Prostate gland (tissue), 2 donors: Measurements from ENCODE around the gene HBS1L.

ENCODE experiments used
- CTCF ChIP-seq, 4 experiments: fragments of 200-600 bp in 2 of 4; fragments of 450-650 bp in 2 of 4; sonication (generic) in 2 of 4; IDR thresholded peaks; 1 replicate in 3 of 4; 2 replicates in 1 of 4; pipeline ENCODE4 v1.5.1; 2016 to 2019; ENCODE audit warnings: antibody characterized with exemption in 4 of 4, mild to moderate bottlenecking in 2 of 4, moderate library complexity in 2 of 4
- POLR2A ChIP-seq: fragments of 450-650 bp; IDR thresholded peaks from one replicate; pipeline ENCODE4 v1.6.1; 2016; ENCODE audit warnings: antibody characterized with exemption, mild to moderate bottlenecking
- POLR2AphosphoS5 ChIP-seq: sonication (generic); formaldehyde crosslinking; IDR thresholded peaks from one replicate; pipeline ENCODE4 v1.6.1; 2017; ENCODE audit warnings: antibody characterized with exemption

DNA sequence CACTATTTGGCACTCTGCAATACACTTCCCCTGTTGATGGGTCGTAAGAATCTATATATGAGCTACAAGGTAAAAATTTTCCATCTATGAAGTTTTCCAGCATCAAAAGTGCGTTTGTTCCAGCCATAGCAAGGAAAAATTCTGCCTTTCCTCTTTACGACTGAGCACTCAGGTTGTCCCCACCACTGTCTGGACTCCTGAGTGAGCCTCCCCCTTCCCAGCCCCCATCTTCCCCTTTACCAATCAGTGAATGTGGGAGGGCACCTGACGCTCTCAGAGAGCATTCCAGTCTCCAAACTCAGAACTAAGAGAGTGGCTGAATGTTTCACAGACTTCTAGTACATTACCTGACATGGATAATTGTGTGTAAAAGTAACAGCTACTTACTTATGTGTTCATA is 104.7 kb downstream of the HBS1L start, which contains the start of gene ALDH8A1:
- TF ChIP-seq CTCF (IDR thresholded peaks at IDR 0.05) (no peak), POLR2A (no peak), POLR2AphosphoS5 (no peak)
